Body of pancreas (tissue), 4 donors: ENCODE results near the gene UGT2A2.

ENCODE experiments used
- CTCF ChIP-seq, 7 experiments: fragments of 450-650 bp in 4 of 7; fragments of 200-600 bp in 3 of 7; sonication (generic) in 3 of 7; IDR thresholded peaks; one replicate each; pipeline ENCODE4 v1.5.1; 2016 to 2019; ENCODE audit warnings: antibody characterized with exemption in 7 of 7
- POLR2A ChIP-seq, 3 donors: fragments of 450-650 bp; IDR thresholded peaks; one replicate each; pipeline ENCODE4 v1.6.1; 2016; ENCODE audit warnings: antibody characterized with exemption in 3 of 3, mild to moderate bottlenecking in 2 of 3

GRCh38 chr4:69549651-69550050, 89.8 kb downstream of the UGT2A2 start:
- TF ChIP-seq CTCF (IDR thresholded peaks at IDR 0.05) = no peak
- TF ChIP-seq POLR2A (IDR thresholded peaks at IDR 0.05) = no peak
